ENCODE results near the gene PROCA1. TPM values are rescaled to one million over a fixed set of nuclear protein-coding genes. Genes with fewer than 3 reads are reported as not detected.
A peak's percentile ranks its signal among the peaks of the same experiment; 100 is the strongest.

PROCA1 gene
- total and polyA plus RNA-seq, 2 of the 13 experiments (the other 11 are each of a cell fraction or from before 2014, with no cell fraction given), result 0.73 to 1.5 TPM

DNA sequence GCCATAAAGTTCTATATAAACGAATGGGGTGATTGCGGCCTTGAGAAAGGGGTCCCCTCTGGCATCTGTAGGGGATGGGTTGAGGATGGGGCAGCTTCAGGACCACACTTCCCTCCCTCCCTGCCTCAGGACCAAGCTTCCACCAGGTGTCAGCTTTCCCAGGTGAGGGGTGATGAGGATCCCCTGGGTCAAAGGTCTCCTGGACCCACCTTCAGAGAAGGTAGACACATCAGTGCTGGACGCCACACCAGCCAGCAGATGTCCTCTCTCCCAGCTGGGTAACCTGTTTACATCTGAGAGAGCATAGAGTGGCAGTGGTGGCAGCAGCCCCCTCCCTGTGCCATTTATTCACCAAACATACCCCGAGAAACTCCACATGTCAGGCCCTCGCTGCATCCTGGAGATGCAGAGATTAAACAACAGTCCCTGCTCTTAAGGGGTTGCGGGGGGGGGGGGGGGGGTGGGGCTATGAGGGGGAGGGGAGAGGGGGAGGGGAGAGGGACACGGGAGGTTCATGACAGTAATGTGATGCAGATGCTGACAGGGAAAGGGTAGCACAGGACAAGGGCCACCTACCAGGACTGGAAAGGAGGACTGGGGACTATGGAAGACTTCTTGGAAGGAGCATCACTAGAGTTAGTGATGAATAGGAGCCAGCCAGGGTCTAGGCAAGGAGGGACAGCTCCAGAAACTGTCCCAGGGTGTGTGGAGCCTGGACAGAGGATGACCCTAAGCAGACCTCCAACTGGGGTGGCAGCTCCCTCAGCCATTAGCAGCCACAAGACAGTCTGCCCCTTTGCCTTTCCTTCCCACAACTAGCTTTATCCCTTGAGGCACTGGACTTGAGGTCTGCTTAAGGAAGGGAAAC lies 5.0 kb downstream of the PROCA1 start:
- no peak overlapping the region for H3K4me2 ChIP-seq (ENCODE audit: low read depth, low read length)
- peaks cover 49% of the 10 kb centered on the region for H3K4me1 ChIP-seq (ENCODE audit: insufficient read depth, low read length)
- no peak overlapping the region for H2AFZ ChIP-seq (ENCODE audit: low read length)
- peaks cover 8 to 12% of the 10 kb centered on the region in 2 experiments for H3K36me3 ChIP-seq (replicated peaks in 1 of 2; ENCODE audit: control insufficient read depth in 1 of 2, insufficient read depth in 2 of 2, low read length in 2 of 2)
- POLR2A ChIA-PET, result interaction anchor here (10.1 to 10.8 kb wide), 2 partner anchors 8 to 14 kb away, joined by 145 to 220 read pairs; partner anchors contain the start of gene RPL23A
- TF ChIP-seq PHF8 (CRISPR knock-in tag; IDR thresholded peaks at IDR 0.05) (no peak), ZFYVE20 (CRISPR knock-in tag; IDR thresholded peaks at IDR 0.05; ENCODE audit: borderline replicate concordance, low read depth) (no peak), CTCF (CRISPR knock-in tag; IDR thresholded peaks at IDR 0.05) (peak; percentile 17; the same call in 1 of the 2 replicates), ZNF644 (CRISPR knock-in tag; IDR thresholded peaks at IDR 0.05; ENCODE audit: low read depth) (no peak), ZNF740 (CRISPR knock-in tag; IDR thresholded peaks at IDR 0.05) (0 out of 2 replicates have a peak, but pooled peaks have one; percentile 30), JUNB (CRISPR knock-in tag; IDR thresholded peaks at IDR 0.05; ENCODE audit: borderline replicate concordance) (no peak), ZNF234 (CRISPR knock-in tag; conservative IDR thresholded peaks at IDR 0.05) (no peak)
- no peaks in the 10 kb centered on the region for H3K79me2 ChIP-seq (ENCODE audit: insufficient read depth, low read length)
- intact Hi-C loops (cut with micrococcal nuclease; ENCODE audit: unreplicated experiment), result no loop called here
- no peak for FAIRE-seq
- H3K4me3 ChIP-seq (replicated peaks in 1 of 3; ENCODE audit: insufficient read depth in 1 of 3, low read depth in 2 of 3, low read length in 3 of 3), result no peak overlapping the region
- H3K9ac ChIP-seq (ENCODE audit: insufficient read depth, low read depth, low read length), result no peak overlapping the region
- no peak overlapping the region for H3K27ac ChIP-seq (ENCODE audit: extremely low read length, insufficient read depth, low read length)
- no peaks in the 10 kb centered on the region for H4K20me1 ChIP-seq (ENCODE audit: insufficient read depth, low read length)
- ATAC-seq, result no peak
- DNase-seq (ENCODE audit: low spot score), result no peak
- BruUV-seq (replicated peaks), result no TSS peak
- in situ Hi-C loops (cut with HindIII; ENCODE audit: extremely low pct_ligation_motif_present, low pct_unique_long_range_greater_than_20kb), result no loop called here
- 96% methylated on average over 2 of the region's 7 CpGs for WGBS (ENCODE audit: low lambda C conversion rate)
- no peaks in the 10 kb centered on the region for H3K27me3 ChIP-seq (ENCODE audit: control insufficient read depth in 1 of 2, insufficient read depth in 2 of 2, low read length in 2 of 2)
- no peaks in the 10 kb centered on the region for H3K9me3 ChIP-seq (ENCODE audit: low read length)
- CTCF ChIA-PET (ENCODE audit: low intra/inter-chr PET ratio, low total read pairs), result no interaction called here

Measured in HepG2 (cell line).